ENCODE measurements around the gene CRTAC1. TPM values are rescaled to one million over a fixed set of nuclear protein-coding genes. Genes with fewer than 3 reads are reported as not detected.

CRTAC1 gene
- total RNA-seq, 1 experiment from 2014 or later: 0.20 TPM

DNA sequence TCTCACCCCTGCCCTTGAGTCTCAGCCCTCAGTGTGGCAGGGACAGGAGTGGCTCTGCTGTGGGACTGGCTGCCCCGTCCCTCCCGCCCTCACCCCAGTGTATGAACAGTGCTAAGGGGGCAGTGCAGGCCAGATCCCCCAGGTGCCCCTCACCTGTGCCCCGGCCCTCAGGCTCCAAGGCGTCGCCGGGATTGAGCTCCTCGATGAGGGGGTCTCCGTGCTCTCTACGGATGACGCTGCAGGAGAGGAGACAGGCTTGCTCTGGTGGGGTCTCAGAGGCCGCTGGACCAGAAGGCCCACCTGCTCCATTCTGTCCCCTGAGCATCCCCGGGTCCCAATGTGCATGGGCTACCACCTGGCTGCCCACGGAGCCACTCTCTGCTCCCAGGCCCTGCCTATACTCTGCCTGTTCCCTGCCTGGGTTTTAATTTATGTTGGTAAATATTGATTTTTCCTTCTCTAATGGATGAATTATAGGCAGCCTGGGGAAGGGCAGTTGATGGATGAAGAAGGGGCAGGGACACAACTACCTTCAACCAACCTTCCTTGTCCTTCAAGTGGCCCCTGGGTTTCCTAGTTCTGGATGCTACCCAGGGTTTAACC lies 133.6 kb downstream of the CRTAC1 start (continued):
- TF ChIP-seq REST (IDR thresholded peaks at IDR 0.05; ENCODE audit: low read depth): no peak
- TF ChIP-seq CBX3 (IDR thresholded peaks at IDR 0.05; ENCODE audit: low read depth): no peak
- no peak for TF ChIP-seq RAD21 (IDR thresholded peaks at IDR 0.05; ENCODE audit: low read depth)
- no peak for TF ChIP-seq FOSL1 (IDR thresholded peaks at IDR 0.05; ENCODE audit: low read depth)

DNA sequence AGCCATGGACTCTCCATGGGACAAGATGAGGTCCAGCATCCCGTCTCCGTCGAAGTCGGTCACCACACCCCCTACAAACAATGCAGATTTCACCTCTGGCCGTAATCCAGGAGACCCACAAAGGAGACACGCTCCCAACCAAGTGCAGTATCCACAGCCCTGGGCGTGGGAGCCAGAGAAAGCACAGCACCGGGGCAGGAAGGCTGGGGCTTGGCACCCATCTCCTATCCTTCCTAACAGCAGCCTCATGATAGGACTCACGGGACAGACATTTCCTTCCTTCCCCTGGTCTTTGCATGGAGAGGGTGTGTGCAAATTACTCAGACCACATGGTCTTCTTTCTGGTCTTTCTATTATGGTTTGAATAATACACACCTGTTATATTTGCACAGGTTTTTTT lies 134.5 kb downstream of the CRTAC1 start:
- H3K27ac ChIP-seq (ENCODE audit: low read depth, low read length): no peak overlapping the region
- H3K27me3 ChIP-seq (ENCODE audit: insufficient read depth, low read length): no peaks in the 10 kb centered on the region
- BruUV-seq (replicated peaks): no TSS peak
- ATAC-seq: no peak
- H3K4me1 ChIP-seq (ENCODE audit: control insufficient read depth in 1 of 2, insufficient read depth in 2 of 2, low read length in 2 of 2): no peaks in the 10 kb centered on the region
- H3K9me2 ChIP-seq (ENCODE audit: insufficient read depth): no peaks in the 10 kb centered on the region
- no peaks in the 10 kb centered on the region for H3K9me3 ChIP-seq (ENCODE audit: control insufficient read depth in 1 of 2, insufficient read depth in 1 of 2, low read depth in 1 of 2, low read length in 2 of 2)
- no peaks in the 10 kb centered on the region for H3K79me2 ChIP-seq (ENCODE audit: insufficient read depth, low read length)
- ChIA-PET CTCF (no interaction called here), POLR2A (no interaction called here), RAD21 (ENCODE audit: low non-redundant PET in 1 of 2, low total read pairs in 2 of 2, uncharacterized antibody in 2 of 2, unreplicated experiment in 2 of 2) (no interaction called here)
- H3K9ac ChIP-seq (ENCODE audit: low read length): no peak overlapping the region
- H3K4me2 ChIP-seq (ENCODE audit: low read length): no peak overlapping the region
- intact Hi-C loops (cut with micrococcal nuclease): no loop called here
- no peak overlapping the region for H2AFZ ChIP-seq (ENCODE audit: low read depth, low read length, poor library complexity, severe bottlenecking)
- no peaks in the 10 kb centered on the region for H3K36me3 ChIP-seq (ENCODE audit: control insufficient read depth in 1 of 2, insufficient read depth in 2 of 2, low read length in 2 of 2)
- no peaks in the 10 kb centered on the region for H4K20me1 ChIP-seq (ENCODE audit: insufficient read depth)
- no peak overlapping the region for H3K4me3 ChIP-seq (replicated peaks in 1 of 2; ENCODE audit: low read depth in 1 of 2, low read length in 2 of 2)
- DNase-seq (ENCODE audit: low read depth, low spot score): no peak
- TF ChIP-seq SP1 (IDR thresholded peaks at IDR 0.05; ENCODE audit: low read depth) (no peak), SIN3A (IDR thresholded peaks at IDR 0.05; ENCODE audit: low read depth) (no peak), CEBPB (IDR thresholded peaks at IDR 0.05; ENCODE audit: low read depth) (no peak), CTCF (IDR thresholded peaks at IDR 0.05 in 2 of 3, conservative IDR thresholded peaks at IDR 0.05 in 1 of 3; ENCODE audit: borderline replicate concordance in 1 of 3, insufficient read depth in 1 of 3, low read depth in 2 of 3, low read length in 2 of 3) (no peak), ZFX (IDR thresholded peaks at IDR 0.05) (no peak), TCF7L2 (IDR thresholded peaks at IDR 0.05; ENCODE audit: borderline replicate concordance, extremely low read depth, insufficient read depth, insufficient read length) (no peak), REST (IDR thresholded peaks at IDR 0.05; ENCODE audit: low read depth) (no peak), EZH2 (IDR thresholded peaks at IDR 0.05) (no peak), EZH2phosphoT487 (IDR thresholded peaks at IDR 0.05; ENCODE audit: borderline replicate concordance) (no peak), FOSL1 (IDR thresholded peaks at IDR 0.05; ENCODE audit: low read depth) (no peak)
- TF ChIP-seq, protein P1, sequence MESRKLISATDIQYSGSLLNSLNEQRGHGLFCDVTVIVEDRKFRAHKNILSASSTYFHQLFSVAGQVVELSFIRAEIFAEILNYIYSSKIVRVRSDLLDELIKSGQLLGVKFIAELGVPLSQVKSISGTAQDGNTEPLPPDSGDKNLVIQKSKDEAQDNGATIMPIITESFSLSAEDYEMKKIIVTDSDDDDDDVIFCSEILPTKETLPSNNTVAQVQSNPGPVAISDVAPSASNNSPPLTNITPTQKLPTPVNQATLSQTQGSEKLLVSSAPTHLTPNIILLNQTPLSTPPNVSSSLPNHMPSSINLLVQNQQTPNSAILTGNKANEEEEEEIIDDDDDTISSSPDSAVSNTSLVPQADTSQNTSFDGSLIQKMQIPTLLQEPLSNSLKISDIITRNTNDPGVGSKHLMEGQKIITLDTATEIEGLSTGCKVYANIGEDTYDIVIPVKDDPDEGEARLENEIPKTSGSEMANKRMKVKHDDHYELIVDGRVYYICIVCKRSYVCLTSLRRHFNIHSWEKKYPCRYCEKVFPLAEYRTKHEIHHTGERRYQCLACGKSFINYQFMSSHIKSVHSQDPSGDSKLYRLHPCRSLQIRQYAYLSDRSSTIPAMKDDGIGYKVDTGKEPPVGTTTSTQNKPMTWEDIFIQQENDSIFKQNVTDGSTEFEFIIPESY (IDR thresholded peaks at IDR 0.05; ENCODE audit: extremely low read depth, insufficient replicate concordance, low read length): no peak

All from HCT116 (cell line).